Panc1 (cell line): ENCODE results near the gene PRKAA1. TPM values are rescaled to one million over a fixed set of nuclear protein-coding genes. Genes with fewer than 3 reads are reported as not detected.
A peak's percentile ranks its signal among the peaks of the same experiment; 100 is the strongest.

ENCODE experiments used
- ATAC-seq: fragments of 200-7000 bp; cut with Tn5 transposase; 2 replicates; pipeline ENCODE4 v1.9.1; 2020; ENCODE audit warnings: mild to moderate bottlenecking, moderate library complexity
- BruUV-seq: library from RNA; stranded (reverse); fragments of 400-500 nt; replicated peaks from 2 replicates; lab custom pipeline; 2021; lab: Mats Ljungman, UMichigan
- CTCF ChIA-PET: fragments of 300-600 bp; sonication (Branson Sonifier 250); formaldehyde crosslinking; loops from one replicate; lab custom pipeline; 2022; ENCODE audit warnings: antibody characterized with exemption; lab: Charles Lee
- POLR2A ChIA-PET: fragments of 300-600 bp; sonication (Branson Sonifier 250); formaldehyde crosslinking; loops from one replicate; lab custom pipeline; 2022; ENCODE audit warnings: antibody characterized with exemption; lab: Charles Lee
- DNase-seq: peaks from one replicate; pipeline ENCODE4 v3.0.0-alpha.2; 2010; ENCODE audit warnings: low read depth, low spot score
- H3K27ac ChIP-seq: 2 replicates; pipeline ENCODE4 v1.5.1; 2011; ENCODE audit warnings: mild to moderate bottlenecking, low read length, inconsistent platforms
- H3K27me3 ChIP-seq: fragments of 200-500 bp; sonication (Bioruptor generic); 2 replicates; pipeline ENCODE4 v1.6.0; 2014; ENCODE audit warnings: low read length, inconsistent platforms; ENCODE audit not compliant: control insufficient read depth, insufficient read depth
- H3K36me3 ChIP-seq: fragments of 200-500 bp; sonication (Bioruptor generic); 2 replicates; pipeline ENCODE4 v1.5.1; 2014; ENCODE audit warnings: inconsistent platforms, mild to moderate bottlenecking, low read length, moderate library complexity; ENCODE audit not compliant: control insufficient read depth, insufficient read depth
- H3K4me1 ChIP-seq: 2 replicates; pipeline ENCODE4 v1.5.1; 2011; ENCODE audit warnings: inconsistent platforms, mild to moderate bottlenecking, low read length, moderate library complexity; ENCODE audit not compliant: control insufficient read depth, insufficient read depth
- H3K4me3 ChIP-seq, 2 experiments: 2 replicates each; pipeline ENCODE4 v1.5.1; 2011 to 2012; ENCODE audit warnings: low read depth in 2 of 2, low read length in 2 of 2, mild to moderate bottlenecking in 2 of 2, inconsistent platforms in 1 of 2, moderate library complexity in 1 of 2
- H3K9me3 ChIP-seq: fragments of 200-500 bp; sonication (Bioruptor generic); 2 replicates; pipeline ENCODE4 v1.5.1; 2014; ENCODE audit warnings: low read depth, mild to moderate bottlenecking, inconsistent platforms, low read length, moderate library complexity; ENCODE audit not compliant: control insufficient read depth, insufficient read depth
- POLR2AphosphoS5 ChIP-seq: IDR thresholded peaks from 2 replicates; pipeline ENCODE4 v1.6.1; 2012; ENCODE audit warnings: mild to moderate bottlenecking, low read depth, low read length, moderate library complexity
- SIN3A ChIP-seq: IDR thresholded peaks from 2 replicates; pipeline ENCODE4 v1.6.1; 2012; ENCODE audit warnings: low read depth, mild to moderate bottlenecking, low read length, moderate library complexity, borderline replicate concordance; ENCODE audit not compliant: insufficient read depth
- TCF7L2 ChIP-seq: IDR thresholded peaks from 2 replicates; pipeline ENCODE4 v1.6.1; 2011; ENCODE audit warnings: mild to moderate bottlenecking, low read depth, low read length, inconsistent platforms
- in situ Hi-C: cut with HindIII; loops from 2 replicates; pipeline ENCODE4 v1.10.0; 2016; ENCODE audit warnings: low sequenced_read_pairs, low pct_unique_long_range_greater_than_20kb
- intact Hi-C: fragments of 100-400 bp; cut with micrococcal nuclease; formaldehyde crosslinking; loops from one replicate; pipeline ENCODE4 v1.10.0; 2022; ENCODE audit not compliant: unreplicated experiment
- total RNA-seq: library from RNA; stranded (reverse); gene quantifications from one replicate; pipeline ENCODE4 v1.2.1, GENCODE V29; 2021; ENCODE audit not compliant: unreplicated experiment
- TF ChIP-seq, protein P1 (sequence below), 2 experiments: IDR thresholded peaks; 2 replicates each; pipeline ENCODE4 v1.6.1; 2011 to 2012; ENCODE audit warnings: low read depth in 2 of 2, control low read depth in 1 of 2, low read length in 1 of 2, mild to moderate bottlenecking in 1 of 2, moderate library complexity in 1 of 2; ENCODE audit not compliant: insufficient read depth in 1 of 2
- TF ChIP-seq, protein P2 (sequence below): fragments of 450-650 bp; IDR thresholded peaks from 2 replicates; pipeline ENCODE4 v1.5.1; 2017; ENCODE audit warnings: mild to moderate bottlenecking

PRKAA1 gene
- total RNA-seq, 1 experiment from 2014 or later: 75.8 TPM

DNA sequence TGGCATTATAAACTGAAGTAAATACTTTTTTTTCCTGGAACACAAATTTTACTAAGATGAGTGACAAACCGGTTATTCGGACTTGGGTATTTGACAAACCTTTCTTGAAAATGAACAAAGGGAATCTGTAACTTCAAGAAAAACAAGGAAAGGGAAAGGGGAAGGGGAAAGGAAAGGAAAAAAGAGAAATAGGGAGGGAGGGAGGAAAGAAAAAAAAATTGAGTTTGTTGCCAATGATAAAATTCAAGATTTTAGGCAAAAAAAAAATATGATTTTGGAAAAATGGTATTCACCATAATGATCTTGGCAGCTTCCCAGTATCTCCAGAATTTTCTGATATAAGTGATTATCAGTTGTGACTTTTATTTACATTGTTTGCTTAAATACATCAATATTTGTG lies 40.8 kb downstream of the PRKAA1 start:
- TF ChIP-seq, protein P1, sequence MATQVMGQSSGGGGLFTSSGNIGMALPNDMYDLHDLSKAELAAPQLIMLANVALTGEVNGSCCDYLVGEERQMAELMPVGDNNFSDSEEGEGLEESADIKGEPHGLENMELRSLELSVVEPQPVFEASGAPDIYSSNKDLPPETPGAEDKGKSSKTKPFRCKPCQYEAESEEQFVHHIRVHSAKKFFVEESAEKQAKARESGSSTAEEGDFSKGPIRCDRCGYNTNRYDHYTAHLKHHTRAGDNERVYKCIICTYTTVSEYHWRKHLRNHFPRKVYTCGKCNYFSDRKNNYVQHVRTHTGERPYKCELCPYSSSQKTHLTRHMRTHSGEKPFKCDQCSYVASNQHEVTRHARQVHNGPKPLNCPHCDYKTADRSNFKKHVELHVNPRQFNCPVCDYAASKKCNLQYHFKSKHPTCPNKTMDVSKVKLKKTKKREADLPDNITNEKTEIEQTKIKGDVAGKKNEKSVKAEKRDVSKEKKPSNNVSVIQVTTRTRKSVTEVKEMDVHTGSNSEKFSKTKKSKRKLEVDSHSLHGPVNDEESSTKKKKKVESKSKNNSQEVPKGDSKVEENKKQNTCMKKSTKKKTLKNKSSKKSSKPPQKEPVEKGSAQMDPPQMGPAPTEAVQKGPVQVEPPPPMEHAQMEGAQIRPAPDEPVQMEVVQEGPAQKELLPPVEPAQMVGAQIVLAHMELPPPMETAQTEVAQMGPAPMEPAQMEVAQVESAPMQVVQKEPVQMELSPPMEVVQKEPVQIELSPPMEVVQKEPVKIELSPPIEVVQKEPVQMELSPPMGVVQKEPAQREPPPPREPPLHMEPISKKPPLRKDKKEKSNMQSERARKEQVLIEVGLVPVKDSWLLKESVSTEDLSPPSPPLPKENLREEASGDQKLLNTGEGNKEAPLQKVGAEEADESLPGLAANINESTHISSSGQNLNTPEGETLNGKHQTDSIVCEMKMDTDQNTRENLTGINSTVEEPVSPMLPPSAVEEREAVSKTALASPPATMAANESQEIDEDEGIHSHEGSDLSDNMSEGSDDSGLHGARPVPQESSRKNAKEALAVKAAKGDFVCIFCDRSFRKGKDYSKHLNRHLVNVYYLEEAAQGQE (IDR thresholded peaks at IDR 0.05; ENCODE audit: insufficient read depth in 1 of 2, low read depth in 2 of 2, low read length in 1 of 2): no peak
- TF ChIP-seq SIN3A: no peak
- no peak for TF ChIP-seq TCF7L2
- TF ChIP-seq, protein P2, sequence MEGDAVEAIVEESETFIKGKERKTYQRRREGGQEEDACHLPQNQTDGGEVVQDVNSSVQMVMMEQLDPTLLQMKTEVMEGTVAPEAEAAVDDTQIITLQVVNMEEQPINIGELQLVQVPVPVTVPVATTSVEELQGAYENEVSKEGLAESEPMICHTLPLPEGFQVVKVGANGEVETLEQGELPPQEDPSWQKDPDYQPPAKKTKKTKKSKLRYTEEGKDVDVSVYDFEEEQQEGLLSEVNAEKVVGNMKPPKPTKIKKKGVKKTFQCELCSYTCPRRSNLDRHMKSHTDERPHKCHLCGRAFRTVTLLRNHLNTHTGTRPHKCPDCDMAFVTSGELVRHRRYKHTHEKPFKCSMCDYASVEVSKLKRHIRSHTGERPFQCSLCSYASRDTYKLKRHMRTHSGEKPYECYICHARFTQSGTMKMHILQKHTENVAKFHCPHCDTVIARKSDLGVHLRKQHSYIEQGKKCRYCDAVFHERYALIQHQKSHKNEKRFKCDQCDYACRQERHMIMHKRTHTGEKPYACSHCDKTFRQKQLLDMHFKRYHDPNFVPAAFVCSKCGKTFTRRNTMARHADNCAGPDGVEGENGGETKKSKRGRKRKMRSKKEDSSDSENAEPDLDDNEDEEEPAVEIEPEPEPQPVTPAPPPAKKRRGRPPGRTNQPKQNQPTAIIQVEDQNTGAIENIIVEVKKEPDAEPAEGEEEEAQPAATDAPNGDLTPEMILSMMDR: no peak
- TF ChIP-seq POLR2AphosphoS5: no peak
- ATAC-seq: no peak
- ChIA-PET POLR2A (interaction anchor here (0.7 kb wide), 1 partner anchor 118 kb away, joined by 6 read pairs; no protein-coding TSS in a partner anchor), CTCF (no interaction called here)
- in situ Hi-C loops (no loop called here), intact Hi-C loops (loop anchor here (5.0 kb wide), 1 partner anchor 120 kb away; no protein-coding TSS in a partner anchor)
- H3K27ac ChIP-seq: no peak overlapping the region
- peaks cover 9% of the 10 kb centered on the region for H3K4me1 ChIP-seq
- H3K27me3 ChIP-seq: no peaks in the 10 kb centered on the region
- H3K4me3 ChIP-seq: no peak overlapping the region
- BruUV-seq: no TSS peak
- DNase-seq: no peak
- peaks cover 26% of the 10 kb centered on the region for H3K36me3 ChIP-seq
- no peaks in the 10 kb centered on the region for H3K9me3 ChIP-seq

DNA sequence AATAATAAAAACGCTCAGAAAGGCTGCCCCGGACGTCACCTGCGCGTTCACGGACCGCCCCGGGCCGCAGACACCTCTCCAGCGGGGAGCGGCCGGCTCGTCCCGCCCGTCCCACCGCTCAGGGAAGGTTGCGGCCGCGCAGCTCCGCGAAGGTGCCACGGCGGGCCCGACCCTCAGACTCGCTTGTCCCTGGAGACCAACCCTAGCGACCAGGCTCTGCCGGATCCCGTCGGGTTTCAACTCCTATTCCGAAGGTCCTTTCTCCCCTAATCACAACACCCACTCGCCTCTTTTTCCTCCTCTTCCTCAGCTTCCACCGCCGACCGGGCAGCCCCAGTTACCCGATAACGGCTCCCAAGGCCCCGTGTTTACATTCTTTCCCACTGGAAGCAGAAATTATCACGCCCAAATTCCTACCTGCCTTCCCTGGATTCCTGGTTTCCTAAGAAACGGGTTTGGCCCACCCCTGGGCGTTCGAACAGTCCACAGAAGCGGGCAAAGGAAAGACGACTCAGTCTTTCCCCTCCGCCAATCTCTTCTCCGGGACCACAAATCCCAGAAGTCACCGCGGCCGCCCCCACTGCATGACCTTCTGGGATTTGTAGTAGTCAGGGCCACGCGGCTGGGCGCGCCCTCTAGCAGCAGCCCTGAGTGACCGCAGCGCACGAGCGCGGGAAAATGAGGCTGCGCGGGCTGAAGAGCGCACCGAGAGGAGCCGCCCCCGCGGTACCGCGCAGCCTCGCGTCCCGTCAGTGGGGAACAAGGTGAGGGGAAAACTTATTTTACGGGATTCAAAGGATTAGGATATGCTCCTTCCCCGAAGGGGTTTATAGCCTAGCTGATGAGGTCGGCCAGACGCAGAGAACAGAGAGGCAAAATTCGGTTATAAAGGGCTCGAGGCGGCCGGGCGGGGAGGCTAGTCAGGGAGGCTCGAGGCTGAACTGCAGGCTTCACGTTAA lies 42.5 kb downstream of the PRKAA1 start, which contains the start of gene TTC33:
Gene TTC33, minus strand, starts transcription at position 555 of the 959 bp plus-strand sequence. CDS start 8,943 bp downstream, outside the sequence.
- intact Hi-C loops (loop anchor here (5.0 kb wide), 1 partner anchor 122 kb away; no protein-coding TSS in a partner anchor), in situ Hi-C loops (no loop called here)
- ATAC-seq: peak; percentile 96
- Histone ChIP-seq H3K4me1 (peaks cover 9% of the 10 kb centered on the region), H3K27me3 (no peaks in the 10 kb centered on the region), H3K27ac (peak within 1 kb of the TSS; percentile 88), H3K9me3 (no peaks in the 10 kb centered on the region), H3K36me3 (peaks cover 16% of the 10 kb centered on the region), H3K4me3 (peak within 1 kb of the TSS; percentile 90 to 93)
- TSS peak; percentile 23 for BruUV-seq
- TF ChIP-seq POLR2AphosphoS5: peak; percentile 80
- TF ChIP-seq SIN3A: peak; percentile 60; the same call in 1 of the 2 replicates
- TF ChIP-seq, protein P2: peak; percentile 86
- no peak for TF ChIP-seq TCF7L2
- DNase-seq: peak; percentile 81
- POLR2A ChIA-PET: no interaction called here
- CTCF ChIA-PET: no interaction called here
